ENCODE measurements around the gene EDC3.

- TF ChIP-seq POLR2A (IDR thresholded peaks at IDR 0.05; ENCODE audit: low read depth, low read length) = no peak
- no peak for TF ChIP-seq POLR2AphosphoS5 (IDR thresholded peaks at IDR 0.05; ENCODE audit: low read depth, low read length)
- TF ChIP-seq TAF1 (IDR thresholded peaks at IDR 0.05; ENCODE audit: borderline replicate concordance, low read depth, low read length) = no peak
Observed at GRCh38 chr15:74682954-74683353, 12.9 kb downstream of the EDC3 start.

Measured in GM12892 (cell line).